Measurements from ENCODE around the gene GDE1. TPM values are rescaled to one million over a fixed set of nuclear protein-coding genes. Genes with fewer than 3 reads are reported as not detected.

Gene GDE1
- polyA plus RNA-seq, 1 donor = 76.0 TPM

- Histone ChIP-seq H3K27me3 (ENCODE audit: control insufficient read depth, insufficient read depth, low read length) (no peaks in the 10 kb centered on the region), H3K4me1 (ENCODE audit: control insufficient read depth, insufficient read depth, low read length) (no peaks in the 10 kb centered on the region), H3K9me3 (ENCODE audit: control insufficient read depth, low read depth, low read length) (no peaks in the 10 kb centered on the region), H3K36me3 (ENCODE audit: control insufficient read depth, insufficient read depth, low read length) (peaks cover 50% of the 10 kb centered on the region), H3K27ac (ENCODE audit: low read length) (no peak overlapping the region), H3K4me3 (ENCODE audit: low read length) (no peak overlapping the region)
- WGBS (ENCODE audit: insufficient coverage, low lambda C conversion rate) = no CpG with 5 or more reads among the region's 5 CpGs
- DNase-seq = no peak
Observed at GRCh38 chr16:19474617-19475016, 47.3 kb downstream of the GDE1 start.

GRCh38 chr16:19472482-19472881, 49.4 kb downstream of the GDE1 start:
- WGBS (ENCODE audit: insufficient coverage, low lambda C conversion rate) = no CpG with 5 or more reads among the region's 6 CpGs
- Histone ChIP-seq H3K27me3 (ENCODE audit: control insufficient read depth, insufficient read depth, low read length) (no peaks in the 10 kb centered on the region), H3K36me3 (ENCODE audit: control insufficient read depth, insufficient read depth, low read length) (peaks cover 61% of the 10 kb centered on the region)

GRCh38 chr16:19468300-19468699, 53.6 kb downstream of the GDE1 start:
- DNase-seq = no peak
- WGBS (ENCODE audit: insufficient coverage, low lambda C conversion rate) = no CpG with 5 or more reads among the region's 3 CpGs
- H3K27me3 ChIP-seq (ENCODE audit: control insufficient read depth, insufficient read depth, low read length) = no peaks in the 10 kb centered on the region
- H3K27ac ChIP-seq (ENCODE audit: low read length) = no peak overlapping the region
- H3K4me1 ChIP-seq (ENCODE audit: control insufficient read depth, insufficient read depth, low read length) = no peaks in the 10 kb centered on the region
- H3K36me3 ChIP-seq (ENCODE audit: control insufficient read depth, insufficient read depth, low read length) = peaks cover 65% of the 10 kb centered on the region
- H3K4me3 ChIP-seq (ENCODE audit: low read length) = no peak overlapping the region
- H3K9me3 ChIP-seq (ENCODE audit: control insufficient read depth, low read depth, low read length) = no peaks in the 10 kb centered on the region

More at GRCh38 chr16:19472482-19472881, 49.4 kb downstream of the GDE1 start:
- H3K4me3 ChIP-seq (ENCODE audit: low read length) = no peak overlapping the region
- no peak for DNase-seq
- H3K4me1 ChIP-seq (ENCODE audit: control insufficient read depth, insufficient read depth, low read length) = no peaks in the 10 kb centered on the region
- H3K9me3 ChIP-seq (ENCODE audit: control insufficient read depth, low read depth, low read length) = no peaks in the 10 kb centered on the region
- H3K27ac ChIP-seq (ENCODE audit: low read length) = no peak overlapping the region

- Histone ChIP-seq H3K4me3 (ENCODE audit: low read length) (no peak overlapping the region), H3K27me3 (ENCODE audit: control insufficient read depth, insufficient read depth, low read length) (no peaks in the 10 kb centered on the region), H3K27ac (ENCODE audit: low read length) (no peak overlapping the region), H3K9me3 (ENCODE audit: control insufficient read depth, low read depth, low read length) (no peaks in the 10 kb centered on the region), H3K36me3 (ENCODE audit: control insufficient read depth, insufficient read depth, low read length) (peaks cover 67% of the 10 kb centered on the region), H3K4me1 (ENCODE audit: control insufficient read depth, insufficient read depth, low read length) (no peaks in the 10 kb centered on the region)
- WGBS (ENCODE audit: insufficient coverage, low lambda C conversion rate) = 93% methylated on average over 3 of the region's 12 CpGs
- peak in 1 of 2 donors; percentile 20 for DNase-seq
Observed at GRCh38 chr16:19463468-19464315, 58.2 kb downstream of the GDE1 start.

GRCh38 chr16:19460397-19460796, 61.5 kb downstream of the GDE1 start:
- H3K36me3 ChIP-seq (ENCODE audit: control insufficient read depth, insufficient read depth, low read length) = peaks cover 51% of the 10 kb centered on the region
- no peak overlapping the region for H3K4me3 ChIP-seq (ENCODE audit: low read length)
- WGBS (ENCODE audit: insufficient coverage, low lambda C conversion rate) = no CpG with 5 or more reads among the region's 2 CpGs
- H3K9me3 ChIP-seq (ENCODE audit: control insufficient read depth, low read depth, low read length) = no peaks in the 10 kb centered on the region
- DNase-seq = no peak
- H3K27me3 ChIP-seq (ENCODE audit: control insufficient read depth, insufficient read depth, low read length) = no peaks in the 10 kb centered on the region
- no peaks in the 10 kb centered on the region for H3K4me1 ChIP-seq (ENCODE audit: control insufficient read depth, insufficient read depth, low read length)
- no peak overlapping the region for H3K27ac ChIP-seq (ENCODE audit: low read length)

GRCh38 chr16:19458722-19459379, 63.0 kb downstream of the GDE1 start:
- DNase-seq = no peak
- no peaks in the 10 kb centered on the region for H3K4me1 ChIP-seq (ENCODE audit: control insufficient read depth, insufficient read depth, low read length)
- no peaks in the 10 kb centered on the region for H3K9me3 ChIP-seq (ENCODE audit: control insufficient read depth, low read depth, low read length)
- H3K4me3 ChIP-seq (ENCODE audit: low read length) = no peak overlapping the region
- H3K36me3 ChIP-seq (ENCODE audit: control insufficient read depth, insufficient read depth, low read length) = peaks cover 53% of the 10 kb centered on the region
- WGBS (ENCODE audit: insufficient coverage, low lambda C conversion rate) = 88% methylated on average over 3 of the region's 9 CpGs
- no peak overlapping the region for H3K27ac ChIP-seq (ENCODE audit: low read length)
- no peaks in the 10 kb centered on the region for H3K27me3 ChIP-seq (ENCODE audit: control insufficient read depth, insufficient read depth, low read length)

Other genes starting within 250 kb of the GDE1 start
- not detected for gene CLEC19A, start 236.4 kb downstream of the GDE1 start, polyA plus RNA-seq
- gene TMC5, start 104.2 kb downstream of the GDE1 start, polyA plus RNA-seq = 17.3 TPM
- gene CCP110, start 1.8 kb upstream of the GDE1 start, polyA plus RNA-seq = 19.3 TPM
- 53.2 TPM for gene VPS35L, start 33.6 kb upstream of the GDE1 start, polyA plus RNA-seq
- gene KNOP1, start 196.1 kb upstream of the GDE1 start, polyA plus RNA-seq = 28.0 TPM
- gene IQCK, start 196.2 kb upstream of the GDE1 start, polyA plus RNA-seq = 14.0 TPM